GM19035 (cell line): Measurements from ENCODE around the gene TK2.

Experiments
- ATAC-seq: cut with Tn5 transposase; IDR thresholded peaks from one replicate; pipeline ENCODE4 v1.9.1; 2021; ENCODE audit not compliant: unreplicated experiment

The TK2 gene

GRCh38 chr16:66485376-66485775 is 64.5 kb downstream of the TK2 start:
- ATAC-seq = no peak

- no peak for ATAC-seq
Measured at GRCh38 chr16:66484453-66485213, 65.3 kb downstream of the TK2 start.

- peak; percentile 67 for ATAC-seq
Measured at GRCh38 chr16:66483689-66484452, 66.1 kb downstream of the TK2 start.

- no peak for ATAC-seq
Measured at GRCh38 chr16:66481943-66482390, 68.0 kb downstream of the TK2 start.

GRCh38 chr16:66481081-66481942 is 68.6 kb downstream of the TK2 start:
- ATAC-seq = no peak

GRCh38 chr16:66480265-66481080 is 69.4 kb downstream of the TK2 start:
- no peak for ATAC-seq

GRCh38 chr16:66479661-66480264 is 70.2 kb downstream of the TK2 start:
- no peak for ATAC-seq

GRCh38 chr16:66478733-66479511 is 71.0 kb downstream of the TK2 start:
- ATAC-seq = peak; percentile 58

GRCh38 chr16:66477028-66477515 is 72.8 kb downstream of the TK2 start:
- ATAC-seq = no peak

- ATAC-seq = no peak
Measured at GRCh38 chr16:66476328-66477027, 73.4 kb downstream of the TK2 start.

- ATAC-seq = no peak
Measured at GRCh38 chr16:66475232-66475631, 74.7 kb downstream of the TK2 start.

- peak; percentile 67 for ATAC-seq
Measured at GRCh38 chr16:66474750-66475199, 75.1 kb downstream of the TK2 start.

- no peak for ATAC-seq
Measured at GRCh38 chr16:66473654-66474519, 76.0 kb downstream of the TK2 start.

- no peak for ATAC-seq
Measured at GRCh38 chr16:66473051-66473571, 76.8 kb downstream of the TK2 start.

- no peak for ATAC-seq
Measured at GRCh38 chr16:66471716-66472393, 78.1 kb downstream of the TK2 start.

- no peak for ATAC-seq
Measured at GRCh38 chr16:66471264-66471663, 78.7 kb downstream of the TK2 start.

GRCh38 chr16:66470556-66470955 is 79.4 kb downstream of the TK2 start:
- ATAC-seq = no peak
